H9 (cell line): Measurements from ENCODE around the gene NTF4. TPM values are rescaled to one million over a fixed set of nuclear protein-coding genes. Genes with fewer than 3 reads are reported as not detected.

Source experiments
- DNase-seq: peaks from one replicate; pipeline ENCODE4 v3.0.0-alpha.2; 2017
- H2AFZ ChIP-seq: one replicate; pipeline ENCODE4 v1.6.1; 2013; ENCODE audit warnings: mild to moderate bottlenecking, low read length, control low read depth, moderate library complexity
- H2AK5ac ChIP-seq: 2 replicates; pipeline ENCODE4 v1.6.1; 2013; ENCODE audit warnings: low read length, control low read depth, mixed read lengths; ENCODE audit not compliant: insufficient read length
- H2BK120ac ChIP-seq: one replicate; pipeline ENCODE4 v1.6.1; 2013; ENCODE audit warnings: low read depth, mild to moderate bottlenecking, low read length, control low read depth, inconsistent platforms; ENCODE audit not compliant: poor library complexity, severe bottlenecking
- H2BK12ac ChIP-seq: 2 replicates; pipeline ENCODE4 v1.6.1; 2013; ENCODE audit warnings: low read length, control low read depth, mixed read lengths, low read depth; ENCODE audit not compliant: insufficient read length
- H2BK15ac ChIP-seq: 2 replicates; pipeline ENCODE4 v1.6.1; 2013; ENCODE audit warnings: low read depth, low read length, control low read depth
- H2BK20ac ChIP-seq: one replicate; pipeline ENCODE4 v1.6.1; 2013; ENCODE audit warnings: low read depth, mild to moderate bottlenecking, low read length, control low read depth, inconsistent platforms; ENCODE audit not compliant: poor library complexity, severe bottlenecking
- H2BK5ac ChIP-seq: 2 replicates; pipeline ENCODE4 v1.6.1; 2013; ENCODE audit warnings: low read length, control low read depth, mixed read lengths; ENCODE audit not compliant: insufficient read length
- H3K14ac ChIP-seq: 2 replicates; pipeline ENCODE4 v1.6.1; 2013; ENCODE audit warnings: low read length, control low read depth; ENCODE audit not compliant: insufficient read depth
- H3K18ac ChIP-seq: 2 replicates; pipeline ENCODE4 v1.6.1; 2013; ENCODE audit warnings: low read depth, mild to moderate bottlenecking, mixed read lengths, low read length, control low read depth; ENCODE audit not compliant: insufficient read length
- H3K23ac ChIP-seq: 2 replicates; pipeline ENCODE4 v1.6.1; 2013; ENCODE audit warnings: low read length, control low read depth, mixed read lengths, low read depth; ENCODE audit not compliant: insufficient read length
- H3K23me2 ChIP-seq: 2 replicates; pipeline ENCODE4 v1.6.1; 2013; ENCODE audit warnings: low read depth, mild to moderate bottlenecking, mixed read lengths, low read length, control low read depth; ENCODE audit not compliant: insufficient read length, poor library complexity, severe bottlenecking
- H3K27ac ChIP-seq: 2 replicates; pipeline ENCODE4 v1.5.1; 2013; ENCODE audit warnings: low read length, control low read depth, mixed read lengths, low read depth; ENCODE audit not compliant: insufficient read length
- H3K27me3 ChIP-seq: 2 replicates; pipeline ENCODE4 v1.6.1; 2013; ENCODE audit warnings: low read length, control low read depth, inconsistent platforms; ENCODE audit not compliant: insufficient read depth
- H3K4ac ChIP-seq: 2 replicates; pipeline ENCODE4 v1.6.1; 2013; ENCODE audit warnings: low read depth, mild to moderate bottlenecking, control low read depth, inconsistent platforms, low read length, moderate library complexity
- H3K4me1 ChIP-seq: 2 replicates; pipeline ENCODE4 v1.6.1; 2013; ENCODE audit warnings: low read length, control low read depth, inconsistent platforms; ENCODE audit not compliant: insufficient read depth
- H3K4me2 ChIP-seq: 2 replicates; pipeline ENCODE4 v1.6.1; 2013; ENCODE audit warnings: low read length, control low read depth, mixed read lengths; ENCODE audit not compliant: insufficient read length, insufficient read depth
- H3K56ac ChIP-seq: 2 replicates; pipeline ENCODE4 v1.6.1; 2013; ENCODE audit warnings: low read depth, mild to moderate bottlenecking, mixed read lengths, low read length, control low read depth; ENCODE audit not compliant: insufficient read length
- H3K79me1 ChIP-seq: 2 replicates; pipeline ENCODE4 v1.6.1; 2013; ENCODE audit warnings: low read depth, mild to moderate bottlenecking, moderate library complexity, low read length, control low read depth, inconsistent platforms; ENCODE audit not compliant: insufficient read depth, poor library complexity, severe bottlenecking
- H3K79me2 ChIP-seq: 2 replicates; pipeline ENCODE4 v1.6.1; 2013; ENCODE audit warnings: low read length, control low read depth, inconsistent platforms; ENCODE audit not compliant: insufficient read depth
- H3K9ac ChIP-seq: 2 replicates; pipeline ENCODE4 v1.6.1; 2013; ENCODE audit warnings: low read length, control low read depth, mixed read lengths; ENCODE audit not compliant: insufficient read length; ENCODE audit errors: extremely low read depth
- H3K9me3 ChIP-seq: one replicate; pipeline ENCODE4 v1.6.1; 2013; ENCODE audit warnings: low read depth, low read length, inconsistent platforms; ENCODE audit not compliant: control insufficient read depth
- H3T11ph ChIP-seq: one replicate; pipeline ENCODE4 v1.6.1; 2013; ENCODE audit warnings: mild to moderate bottlenecking, low read length, control low read depth, inconsistent platforms
- H4K20me1 ChIP-seq: one replicate; pipeline ENCODE4 v1.6.1; 2013; ENCODE audit not compliant: control insufficient read depth, insufficient read length, insufficient read depth
- H4K5ac ChIP-seq: 2 replicates; pipeline ENCODE4 v1.6.1; 2013; ENCODE audit warnings: low read depth, mild to moderate bottlenecking, mixed read lengths, low read length, control low read depth; ENCODE audit not compliant: insufficient read length
- H4K8ac ChIP-seq: replicated peaks from 2 replicates; pipeline ENCODE4 v1.6.1; 2013; ENCODE audit warnings: low read length, control low read depth, mixed read lengths, low read depth; ENCODE audit not compliant: insufficient read length
- H4K91ac ChIP-seq: 2 replicates; pipeline ENCODE4 v1.6.1; 2013; ENCODE audit warnings: low read depth, mild to moderate bottlenecking, moderate library complexity, mixed read lengths, low read length, control low read depth; ENCODE audit not compliant: insufficient read length
- H3K27ac Mint-ChIP-seq, 3 experiments: 2 replicates in 2 of 3; 3 replicates in 1 of 3; pipeline ENCODE4 v1.8.0; 2020 to 2021; ENCODE audit warnings: mixed read lengths in 3 of 3, mild to moderate bottlenecking in 1 of 3, moderate library complexity in 1 of 3
- H3K27me3 Mint-ChIP-seq: 2 replicates; pipeline ENCODE4 v1.8.0; 2021; ENCODE audit warnings: low read depth, mild to moderate bottlenecking, moderate library complexity, mixed read lengths
- H3K36me3 Mint-ChIP-seq, 3 experiments: 2 replicates in 2 of 3; 3 replicates in 1 of 3; pipeline ENCODE4 v1.8.0; 2020 to 2021; ENCODE audit warnings: low read depth in 3 of 3, mixed read lengths in 3 of 3; ENCODE audit not compliant: insufficient read depth in 1 of 3
- H3K4me1 Mint-ChIP-seq, 2 experiments: 2 replicates each; pipeline ENCODE4 v1.8.0; 2020; ENCODE audit warnings: mixed read lengths in 2 of 2
- H3K4me3 Mint-ChIP-seq, 2 experiments: 2 replicates in 1 of 2; 3 replicates in 1 of 2; pipeline ENCODE4 v1.8.0; 2020 to 2021; ENCODE audit warnings: mild to moderate bottlenecking in 2 of 2, mixed read lengths in 2 of 2, moderate library complexity in 1 of 2
- H3K9me3 Mint-ChIP-seq, 2 experiments: 2 replicates in 1 of 2; 3 replicates in 1 of 2; pipeline ENCODE4 v1.8.0; 2020; ENCODE audit warnings: mild to moderate bottlenecking in 2 of 2, mixed read lengths in 2 of 2, moderate library complexity in 1 of 2
- CTCF ChIP-seq: fragments of 200-600 bp; sonication (generic); conservative IDR thresholded peaks from 3 replicates; pipeline ENCODE4 v1.8.0; 2021; ENCODE audit warnings: antibody characterized with exemption, mild to moderate bottlenecking
- WGBS: extraction: QIAGEN DNeasy Blood & Tissue Kit; methylation state at CpG from one replicate; pipeline ENCODE4 v1.1.7; 2013; ENCODE audit warnings: missing lambda C conversion rate, low lambda C conversion rate, mixed read lengths; ENCODE audit not compliant: insufficient read length; ENCODE audit errors: extremely low coverage; 5-methylcytosine and 5-hydroxymethylcytosine counted together
- total RNA-seq: library from RNA; stranded (reverse); gene quantifications from 2 replicates; pipeline ENCODE4 v1.2.1, GENCODE V29; 2021

Gene NTF4
- total RNA-seq, 1 experiment from 2014 or later, result 2.1 TPM

GRCh38 chr19:49113762-49114629 is 49.4 kb upstream of the NTF4 start, which contains the start of gene LIN7B:
LIN7B (plus strand) TSS chr19:49114370; CDS start chr19:49114405, 35 bp downstream.
- Histone ChIP-seq H2BK15ac (no peak within 1 kb of the TSS), H3K9me3 (no peaks in the 10 kb centered on the region), H2BK20ac (no peak within 1 kb of the TSS), H2BK120ac (no peak within 1 kb of the TSS), H3K79me2 (no peaks in the 10 kb centered on the region), H4K91ac (no peak within 1 kb of the TSS), H3K9ac (no peak within 1 kb of the TSS), H2AK5ac (no peak within 1 kb of the TSS), H3K4me1 (peaks cover 3% of the 10 kb centered on the region; the same call in 1 of the 2 replicates), H2AFZ (no peak within 1 kb of the TSS), H2BK5ac (no peak within 1 kb of the TSS), H3K27me3 (no peaks in the 10 kb centered on the region), H3K4ac (no peak within 1 kb of the TSS), H4K5ac (no peak within 1 kb of the TSS), H2BK12ac (no peak within 1 kb of the TSS), H3K18ac (no peak within 1 kb of the TSS), H3K27ac (no peak within 1 kb of the TSS), H3K4me2 (peak within 1 kb of the TSS; percentile 62), H4K8ac (no peak within 1 kb of the TSS), H4K20me1 (no peaks in the 10 kb centered on the region), H3K56ac (no peak within 1 kb of the TSS), H3K79me1 (no peaks in the 10 kb centered on the region), H3K23me2 (no peaks in the 10 kb centered on the region), H3K23ac (no peak within 1 kb of the TSS), H3K14ac (no peak within 1 kb of the TSS), H3T11ph (no peak within 1 kb of the TSS)
- WGBS, result no CpG with 5 or more reads among the region's 66 CpGs
- peaks cover 18 to 25% of the 10 kb centered on the region in 2 experiments for H3K4me1 Mint-ChIP-seq
- no peaks in the 10 kb centered on the region; a peak in 1 of 5 replicates for H3K9me3 Mint-ChIP-seq
- H3K4me3 Mint-ChIP-seq, result peak within 1 kb of the TSS; percentile 71 to 86
- peak within 1 kb of the TSS; percentile 10 to 53 (median 46); a peak in 5 of 7 replicates for H3K27ac Mint-ChIP-seq
- peaks cover 3 to 9% (median 5%) of the 10 kb centered on the region in 3 experiments; a peak in 6 of 7 replicates for H3K36me3 Mint-ChIP-seq
- peaks cover 8% of the 10 kb centered on the region for H3K27me3 Mint-ChIP-seq
- peak; percentile 72 for DNase-seq
- peak; percentile 35; the same call in 2 of the 3 replicates for TF ChIP-seq CTCF
